Daoy (cell line): ENCODE measurements around the gene CNTNAP2. TPM values are rescaled to one million over a fixed set of nuclear protein-coding genes. Genes with fewer than 3 reads are reported as not detected.
A peak's percentile ranks its signal among the peaks of the same experiment; 100 is the strongest.
"Not testable (repeated sequence)": the region's sequence is repeated elsewhere in the genome, so short reads cannot be mapped to it uniquely, and the experiment has no call there.

Experiments used
- DNase-seq: peaks from one replicate; pipeline ENCODE4 v3.0.0-alpha.2; 2015; ENCODE audit warnings: low read depth
- total RNA-seq: library from RNA; depleted of rRNA; stranded (reverse); fragments of >200 nt; shearing (Covaris generic); gene quantifications from 2 replicates; pipeline ENCODE4 v1.2.3, GENCODE V29; 2014

CNTNAP2 gene
- total RNA-seq, 1 experiment from 2014 or later: 6.4 TPM

DNA sequence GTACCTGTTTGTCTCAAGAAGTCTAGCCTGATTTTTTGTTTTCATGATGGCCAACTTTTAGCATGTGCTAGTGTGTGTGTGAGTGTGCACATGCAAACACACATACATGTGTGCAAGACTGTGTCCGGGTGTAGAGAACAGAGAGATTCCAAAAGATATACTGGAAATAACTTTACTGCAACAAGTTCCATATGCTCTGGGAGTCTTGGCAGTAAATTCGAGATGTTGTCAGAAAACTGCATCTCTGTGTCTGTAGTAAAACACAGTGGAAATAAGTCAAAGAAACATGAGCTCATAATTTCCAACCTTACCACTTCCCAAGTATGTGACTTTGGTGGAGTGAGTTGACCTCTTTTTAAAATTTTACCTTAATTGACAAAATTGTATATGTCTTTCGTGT, 1523.2 kb downstream of the CNTNAP2 start:
- no peak for DNase-seq

DNA sequence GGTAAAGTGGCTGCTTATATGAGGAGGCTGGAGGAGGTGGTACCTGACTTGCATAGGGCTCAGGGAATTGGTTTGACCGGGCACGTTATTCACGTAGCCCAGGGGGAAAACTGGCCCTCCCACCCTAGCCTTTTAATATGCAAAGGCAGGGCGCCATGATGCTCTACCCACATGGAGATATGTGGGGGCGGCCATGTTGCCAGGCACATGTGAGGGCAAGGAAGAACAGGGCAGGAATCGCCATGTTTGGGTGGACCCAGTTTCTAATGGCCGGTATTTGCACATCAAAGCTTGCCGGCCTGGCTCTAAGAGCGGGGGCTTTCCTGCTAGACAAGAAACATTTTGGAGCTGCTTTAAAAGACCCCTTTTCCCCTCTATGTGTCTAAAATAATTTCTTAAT, 1524.2 kb downstream of the CNTNAP2 start:
- no peak for DNase-seq

- DNase-seq: no peak
Observed at GRCh38 chr7:147646568-147646967, 1530.0 kb downstream of the CNTNAP2 start.

- DNase-seq: no peak
Observed at GRCh38 chr7:147650991-147651390, 1534.4 kb downstream of the CNTNAP2 start.

DNA sequence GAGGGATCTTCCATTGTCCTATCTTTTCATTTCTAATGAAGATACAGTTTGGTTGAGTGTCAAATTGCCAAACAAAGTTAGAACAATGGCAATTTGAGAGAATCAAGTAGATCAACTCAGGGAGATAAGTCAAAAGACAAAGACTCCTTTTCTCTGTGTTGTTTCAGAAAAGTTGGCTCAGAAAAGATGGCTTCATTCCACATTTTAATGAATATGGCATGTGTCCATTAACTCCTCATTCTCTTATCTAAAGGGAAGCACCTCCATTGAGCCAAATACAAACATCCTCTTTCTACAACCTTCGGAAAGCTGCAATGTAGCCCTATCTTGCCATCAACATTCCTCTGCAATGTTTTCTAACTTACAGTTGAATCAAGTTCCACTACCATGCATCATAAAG, 1535.0 kb downstream of the CNTNAP2 start:
- no peak for DNase-seq

DNA sequence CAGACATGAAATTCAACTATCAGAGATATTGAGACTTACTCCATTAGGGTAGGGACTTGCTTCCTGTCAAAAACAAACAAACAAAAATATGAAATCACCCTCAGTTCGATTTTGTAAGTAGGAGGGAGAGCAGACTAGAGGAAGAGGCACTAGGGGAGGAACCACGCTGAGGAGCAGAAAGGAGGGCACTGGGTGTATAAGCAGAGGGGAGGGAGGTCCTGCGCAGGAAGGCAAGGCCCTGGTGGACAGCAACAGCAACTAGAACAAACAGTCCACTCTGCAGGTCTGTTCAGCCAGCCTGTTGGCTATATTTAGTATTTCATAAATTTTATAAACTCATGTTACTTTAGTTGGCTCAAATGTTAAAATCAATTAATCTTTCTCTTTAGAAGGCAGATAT, 1536.9 kb downstream of the CNTNAP2 start:
- no peak for DNase-seq

- DNase-seq: no peak
Observed at GRCh38 chr7:147658392-147658967, 1541.9 kb downstream of the CNTNAP2 start.

DNA sequence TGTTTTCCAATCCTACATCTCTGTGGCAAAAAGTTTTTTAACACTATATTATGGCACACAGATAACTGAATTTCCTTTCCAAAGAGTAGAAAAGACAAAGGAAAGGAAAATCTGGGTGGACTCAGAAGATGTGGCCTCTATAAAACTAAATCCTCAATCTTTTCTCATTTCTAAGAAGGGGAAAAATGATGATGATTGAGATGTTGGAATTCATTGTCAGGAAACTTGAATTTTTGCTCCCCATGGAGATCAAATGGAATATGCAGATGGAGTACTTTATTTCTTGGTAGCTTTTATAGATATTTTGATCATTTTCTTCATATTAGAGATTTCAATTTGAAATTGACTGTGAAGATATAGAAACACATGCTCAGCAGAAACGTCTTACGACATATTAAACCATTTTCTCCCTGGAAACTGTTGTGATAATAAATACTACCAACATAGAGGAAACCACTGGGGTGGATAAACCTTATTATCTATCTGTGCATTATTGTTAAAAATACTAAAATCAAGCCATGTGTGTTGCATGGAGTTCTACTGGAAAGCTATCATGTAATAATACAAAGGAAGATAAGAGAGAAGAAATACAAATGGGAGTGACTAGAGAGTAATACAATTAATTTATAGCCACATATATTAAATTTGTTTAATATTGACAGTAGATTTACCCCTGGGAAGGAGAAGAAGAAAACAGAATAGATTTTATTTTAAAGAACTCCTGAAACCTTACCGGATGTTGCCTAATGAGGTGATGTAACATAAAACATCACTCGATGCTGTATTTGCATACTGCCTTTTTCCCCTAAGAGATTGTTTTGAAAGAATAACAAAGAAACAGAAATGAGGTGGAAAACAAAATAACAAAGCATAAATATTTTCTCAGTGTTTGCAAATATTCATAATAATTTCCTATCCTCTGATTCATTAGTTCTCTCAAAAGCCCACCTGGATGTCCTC, 1542.7 kb downstream of the CNTNAP2 start:
- DNase-seq: no peak

DNA sequence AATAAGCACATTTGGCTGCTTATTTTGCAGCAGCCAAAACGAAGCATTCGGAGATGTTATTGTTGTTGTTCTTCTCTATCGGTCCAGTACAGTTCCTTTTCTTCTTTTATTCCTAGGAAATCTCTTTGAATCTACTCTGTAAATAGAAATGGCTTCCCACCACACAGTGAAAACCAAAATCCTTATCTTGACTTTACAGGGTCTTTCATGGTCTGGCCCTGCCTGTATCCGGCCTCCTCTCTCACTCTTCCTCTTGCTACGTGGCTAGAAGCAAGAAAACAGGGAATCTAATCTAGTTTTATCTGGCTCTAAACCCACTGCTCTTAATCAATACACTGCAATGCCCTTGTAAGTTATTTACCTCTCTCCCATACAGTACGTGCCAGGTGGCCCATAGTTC, 1547.9 kb downstream of the CNTNAP2 start:
- DNase-seq: no peak

DNA sequence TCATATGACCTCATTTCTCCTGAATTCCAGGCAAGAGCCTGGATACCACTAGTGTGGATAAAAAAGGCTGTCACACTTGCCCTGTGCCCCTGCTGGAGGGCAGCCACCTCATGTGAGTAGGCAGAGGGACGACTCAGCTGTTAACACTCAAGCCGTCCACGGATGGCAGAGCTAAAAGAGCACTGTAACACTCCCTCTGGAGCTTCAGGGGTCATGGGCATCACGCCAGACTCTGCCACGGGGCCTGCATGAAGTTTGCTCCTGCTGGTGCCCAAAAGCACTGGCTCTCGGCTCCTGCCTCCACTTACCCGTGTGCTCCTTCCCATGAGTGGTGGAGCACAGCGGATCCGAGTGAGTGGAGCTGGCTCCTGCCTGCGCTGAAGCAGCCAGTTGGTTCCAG, 1554.2 kb downstream of the CNTNAP2 start:
- DNase-seq: peak; percentile 1

DNA sequence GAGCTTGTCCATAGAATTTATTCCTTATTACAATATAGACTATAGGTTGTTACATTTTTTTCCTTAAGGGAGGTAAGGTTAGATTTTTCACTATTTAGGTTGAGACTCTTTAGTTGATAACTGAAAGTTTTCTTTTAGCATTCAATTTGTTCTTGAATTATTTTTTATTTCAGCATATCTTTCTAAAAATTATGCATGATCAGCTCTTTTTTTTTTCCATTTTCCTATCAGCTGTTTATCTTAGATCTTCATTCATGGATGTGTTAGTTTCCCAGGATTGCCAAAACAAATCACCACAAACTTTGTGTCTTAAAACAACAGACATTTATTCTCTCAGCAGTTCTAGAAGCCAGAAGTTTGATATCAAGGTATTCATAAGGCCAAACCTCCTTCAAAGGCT, 1558.1 kb downstream of the CNTNAP2 start:
- no peak for DNase-seq

GRCh38 chr7:147678943-147679342, 1562.3 kb downstream of the CNTNAP2 start:
- DNase-seq: no peak

- no peak for DNase-seq
Observed at GRCh38 chr7:147681530-147681929, 1564.9 kb downstream of the CNTNAP2 start.

DNA sequence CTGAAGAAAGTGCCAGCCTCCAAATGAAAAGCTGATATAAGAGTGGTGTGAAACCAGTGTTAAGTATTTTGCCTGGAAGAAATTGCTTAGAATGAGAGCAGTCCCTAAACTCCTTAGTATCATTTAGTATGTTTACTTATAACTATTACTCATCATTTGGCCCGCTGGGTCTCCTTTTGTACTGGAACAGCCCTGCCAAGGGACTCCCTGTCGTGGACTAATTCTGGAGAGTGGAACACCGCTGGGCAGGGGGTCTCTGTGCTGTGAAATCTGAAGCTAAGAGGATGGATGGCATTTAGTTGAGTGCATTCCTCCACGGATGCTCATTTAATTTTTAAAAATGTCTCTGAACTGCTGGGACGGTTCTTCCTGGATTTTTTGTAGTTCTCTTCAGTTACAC, 1584.1 kb downstream of the CNTNAP2 start:
- DNase-seq: no peak

- DNase-seq: no peak
Observed at GRCh38 chr7:147707926-147708325, 1591.3 kb downstream of the CNTNAP2 start.

DNA sequence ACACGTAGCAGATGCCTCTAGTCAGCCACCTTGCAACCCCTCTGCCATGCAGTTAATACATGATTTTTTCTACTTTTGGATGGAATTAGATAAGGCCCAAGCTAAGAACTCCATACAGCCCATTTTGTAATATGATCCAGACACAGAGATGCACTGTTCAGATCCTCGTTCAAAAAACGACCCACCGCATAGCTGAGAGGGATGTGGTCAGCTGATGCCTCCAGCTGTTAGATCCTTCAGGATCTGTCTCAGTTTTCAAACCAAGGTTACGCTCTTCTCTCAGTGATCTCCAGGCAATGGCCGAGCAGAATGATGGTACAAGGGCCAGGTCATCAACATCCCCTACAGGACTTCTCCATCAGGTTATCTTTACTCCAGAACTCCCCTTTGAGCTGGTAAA, 1592.3 kb downstream of the CNTNAP2 start:
- DNase-seq: no peak

DNA sequence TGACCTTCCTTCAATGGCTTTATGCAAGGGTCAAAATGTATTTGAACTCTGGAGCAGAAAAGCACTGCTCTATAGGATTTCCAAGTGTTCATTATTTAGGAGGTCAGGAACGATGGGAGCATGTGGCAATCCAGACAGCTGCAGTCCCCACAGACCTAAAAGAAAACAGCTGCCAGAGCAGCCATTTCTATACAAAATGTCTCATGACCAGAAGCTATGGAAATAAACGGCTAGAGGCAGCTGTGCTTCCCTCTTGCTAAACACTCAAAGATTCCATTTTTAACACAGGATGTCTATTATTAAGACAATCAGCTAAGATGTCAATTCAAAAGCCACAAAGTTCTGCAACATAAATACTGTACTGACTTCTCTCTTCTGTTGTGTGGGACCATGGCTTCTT, 1594.8 kb downstream of the CNTNAP2 start:
- no peak for DNase-seq

GRCh38 chr7:147721962-147722830, 1605.6 kb downstream of the CNTNAP2 start:
- no peak for DNase-seq

GRCh38 chr7:147723536-147723935, 1606.9 kb downstream of the CNTNAP2 start:
- no peak for DNase-seq

GRCh38 chr7:147731311-147731710, 1614.7 kb downstream of the CNTNAP2 start:
- DNase-seq: no peak

GRCh38 chr7:147737559-147738214, 1621.1 kb downstream of the CNTNAP2 start:
- not testable (repeated sequence) for DNase-seq

DNA sequence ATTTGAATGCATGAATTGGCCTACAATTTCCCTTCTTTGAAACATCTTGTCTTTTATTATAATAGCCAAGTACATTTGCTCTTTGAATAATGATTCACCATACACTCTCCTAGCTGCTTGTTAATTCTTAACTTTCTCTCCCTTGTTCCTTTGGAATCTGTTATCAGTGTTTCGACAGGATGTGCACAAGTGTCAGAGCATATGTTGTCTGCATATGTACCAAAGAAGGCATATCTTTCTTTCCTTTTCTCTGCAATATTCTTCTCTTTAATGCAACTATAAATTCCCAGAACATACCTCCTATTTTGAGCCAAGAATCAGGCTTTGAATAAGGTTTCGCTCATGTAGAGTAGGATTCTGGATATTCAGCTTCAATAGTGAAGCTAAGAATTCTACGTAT, 1625.7 kb downstream of the CNTNAP2 start:
- no peak for DNase-seq
